Gastrocnemius medialis (tissue), 4 donors: ENCODE data around the gene CBX8. TPM values are rescaled to one million over a fixed set of nuclear protein-coding genes. Genes with fewer than 3 reads are reported as not detected.

Source experiments
- ATAC-seq, 2 donors: fragments of 150-250 bp; one replicate each; pipeline ENCODE4 v1.9.1; 2016
- DNase-seq, 2 donors: peaks; one replicate each; pipeline ENCODE4 v3.0.0-alpha.2; 2019
- H3K27ac ChIP-seq, 4 donors: fragments of 200-600 bp; sonication (generic); 1 replicate in 1 of 4; 2 replicates in 3 of 4; pipeline ENCODE4 v1.5.1; 2016 to 2018; ENCODE audit warnings: mild to moderate bottlenecking in 2 of 4, moderate library complexity in 1 of 4
- H3K27me3 ChIP-seq, 3 donors: fragments of 200-600 bp; sonication (generic) in 2 of 3; 1 replicate in 1 of 3; 2 replicates in 2 of 3; pipeline versions ENCODE4 v1.5.1 to v1.6.0; 2016 to 2019; ENCODE audit warnings: mild to moderate bottlenecking in 1 of 3, moderate library complexity in 1 of 3
- H3K36me3 ChIP-seq, 2 donors: fragments of 200-600 bp; sonication (generic) in 1 of 2; one replicate each; pipeline ENCODE4 v1.5.1; 2017 to 2018
- H3K4me1 ChIP-seq, 2 donors: fragments of 200-600 bp; sonication (generic) in 1 of 2; one replicate each; pipeline ENCODE4 v1.5.1; 2016 to 2017; ENCODE audit warnings: mild to moderate bottlenecking in 2 of 2
- H3K4me3 ChIP-seq, 4 donors: fragments of 200-600 bp; sonication (generic) in 3 of 4; 1 replicate in 1 of 4; 2 replicates in 3 of 4; pipeline ENCODE4 v1.5.1; 2016 to 2019; ENCODE audit warnings: mild to moderate bottlenecking in 2 of 4
- H3K9me3 ChIP-seq, 3 donors: fragments of 200-600 bp; sonication (generic) in 2 of 3; 1 replicate in 1 of 3; 2 replicates in 2 of 3; pipeline ENCODE4 v1.5.1; 2016 to 2019
- POLR2A ChIP-seq, 2 donors: fragments of 450-650 bp; IDR thresholded peaks; one replicate each; pipeline ENCODE4 v1.6.1; 2017; ENCODE audit warnings: antibody characterized with exemption in 2 of 2, mild to moderate bottlenecking in 2 of 2, moderate library complexity in 2 of 2
- in situ Hi-C, 4 donors: fragments of 200-750 bp; cut with MboI; loops; one replicate each; pipeline versions ENCODE4 v1.15.0 to v1.8.0; 2017; ENCODE audit warnings: low sequenced_read_pairs in 4 of 4
- intact Hi-C: fragments of 100-400 bp; cut with DNase I; formaldehyde crosslinking; loops from one replicate; pipeline ENCODE4 v1.15.1; 2023; ENCODE audit warnings: low total_unique reads
- total RNA-seq, 4 donors: library from RNA; depleted of rRNA; stranded (reverse); fragments of >200 nt; gene quantifications; one replicate each; pipeline versions ENCODE4 v1.1.0 to v1.2.3, GENCODE V29; 2016
- TF ChIP-seq, protein P1 (sequence below), 5 experiments: fragments of 450-650 bp in 3 of 5; fragments of 200-600 bp in 2 of 5; sonication (generic) in 2 of 5; IDR thresholded peaks in 4 of 5; conservative IDR thresholded peaks in 1 of 5; 1 replicate in 4 of 5; 2 replicates in 1 of 5; pipeline ENCODE4 v1.5.1; 2016 to 2019; ENCODE audit warnings: antibody characterized with exemption in 5 of 5, mild to moderate bottlenecking in 3 of 5, moderate library complexity in 3 of 5

Gene CBX8
- total RNA-seq, 4 donors from 2014 or later, result 0.18 to 0.94 (median 0.49) TPM; not detected in 1

DNA sequence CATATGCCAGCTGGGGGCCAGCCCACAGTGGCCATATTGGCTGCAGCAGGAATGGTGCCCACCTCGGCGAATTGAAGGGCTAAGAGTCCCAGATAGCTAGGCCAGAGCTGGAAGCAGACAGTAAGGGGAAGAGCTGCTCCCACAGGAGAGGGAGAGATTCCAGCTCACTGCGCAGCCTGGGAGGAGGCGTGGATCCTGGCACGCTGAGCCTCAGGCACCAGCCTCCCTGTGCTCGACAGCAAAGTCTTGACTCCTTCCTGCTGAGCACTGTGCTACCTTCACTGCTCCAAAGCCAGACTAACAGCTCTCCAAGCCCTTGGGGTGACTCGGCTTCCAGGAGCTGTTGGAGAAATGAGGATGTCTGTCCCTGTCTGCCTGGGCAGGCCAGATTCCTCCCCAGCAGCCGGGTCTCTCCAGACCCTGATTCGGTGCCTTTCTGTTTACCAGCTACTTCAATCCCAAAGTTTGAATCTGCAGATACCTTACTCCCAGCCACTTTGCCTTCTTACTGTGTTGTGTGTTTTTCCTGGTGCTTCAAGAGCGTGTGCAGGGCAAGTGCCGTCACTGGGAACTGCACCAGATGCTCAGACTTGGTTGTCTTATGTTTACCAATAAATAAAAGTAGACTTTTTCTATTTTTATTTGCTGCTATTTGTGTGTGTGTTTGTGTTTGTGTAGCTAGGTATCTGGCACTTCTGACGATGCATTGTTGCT lies 9.8 kb downstream of the CBX8 start:
- in situ Hi-C loops, result no loop called here
- DNase-seq, result no peak
- no peak overlapping the region for H3K4me3 ChIP-seq
- H3K27ac ChIP-seq, result no peak overlapping the region
- no peak for TF ChIP-seq POLR2A (IDR thresholded peaks at IDR 0.05)
- TF ChIP-seq, protein P1, sequence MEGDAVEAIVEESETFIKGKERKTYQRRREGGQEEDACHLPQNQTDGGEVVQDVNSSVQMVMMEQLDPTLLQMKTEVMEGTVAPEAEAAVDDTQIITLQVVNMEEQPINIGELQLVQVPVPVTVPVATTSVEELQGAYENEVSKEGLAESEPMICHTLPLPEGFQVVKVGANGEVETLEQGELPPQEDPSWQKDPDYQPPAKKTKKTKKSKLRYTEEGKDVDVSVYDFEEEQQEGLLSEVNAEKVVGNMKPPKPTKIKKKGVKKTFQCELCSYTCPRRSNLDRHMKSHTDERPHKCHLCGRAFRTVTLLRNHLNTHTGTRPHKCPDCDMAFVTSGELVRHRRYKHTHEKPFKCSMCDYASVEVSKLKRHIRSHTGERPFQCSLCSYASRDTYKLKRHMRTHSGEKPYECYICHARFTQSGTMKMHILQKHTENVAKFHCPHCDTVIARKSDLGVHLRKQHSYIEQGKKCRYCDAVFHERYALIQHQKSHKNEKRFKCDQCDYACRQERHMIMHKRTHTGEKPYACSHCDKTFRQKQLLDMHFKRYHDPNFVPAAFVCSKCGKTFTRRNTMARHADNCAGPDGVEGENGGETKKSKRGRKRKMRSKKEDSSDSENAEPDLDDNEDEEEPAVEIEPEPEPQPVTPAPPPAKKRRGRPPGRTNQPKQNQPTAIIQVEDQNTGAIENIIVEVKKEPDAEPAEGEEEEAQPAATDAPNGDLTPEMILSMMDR (IDR thresholded peaks at IDR 0.05 in 4 of 5, conservative IDR thresholded peaks at IDR 0.05 in 1 of 5), result no peak
- H3K4me1 ChIP-seq, result peaks cover 0 to 8% of the 10 kb centered on the region in 2 donors
- peaks cover 61 to 68% (median 67%) of the 10 kb centered on the region in 3 donors for H3K27me3 ChIP-seq
- intact Hi-C loops, result no loop called here
- H3K9me3 ChIP-seq, result no peaks in the 10 kb centered on the region
- no peaks in the 10 kb centered on the region for H3K36me3 ChIP-seq
- no peak for ATAC-seq

DNA sequence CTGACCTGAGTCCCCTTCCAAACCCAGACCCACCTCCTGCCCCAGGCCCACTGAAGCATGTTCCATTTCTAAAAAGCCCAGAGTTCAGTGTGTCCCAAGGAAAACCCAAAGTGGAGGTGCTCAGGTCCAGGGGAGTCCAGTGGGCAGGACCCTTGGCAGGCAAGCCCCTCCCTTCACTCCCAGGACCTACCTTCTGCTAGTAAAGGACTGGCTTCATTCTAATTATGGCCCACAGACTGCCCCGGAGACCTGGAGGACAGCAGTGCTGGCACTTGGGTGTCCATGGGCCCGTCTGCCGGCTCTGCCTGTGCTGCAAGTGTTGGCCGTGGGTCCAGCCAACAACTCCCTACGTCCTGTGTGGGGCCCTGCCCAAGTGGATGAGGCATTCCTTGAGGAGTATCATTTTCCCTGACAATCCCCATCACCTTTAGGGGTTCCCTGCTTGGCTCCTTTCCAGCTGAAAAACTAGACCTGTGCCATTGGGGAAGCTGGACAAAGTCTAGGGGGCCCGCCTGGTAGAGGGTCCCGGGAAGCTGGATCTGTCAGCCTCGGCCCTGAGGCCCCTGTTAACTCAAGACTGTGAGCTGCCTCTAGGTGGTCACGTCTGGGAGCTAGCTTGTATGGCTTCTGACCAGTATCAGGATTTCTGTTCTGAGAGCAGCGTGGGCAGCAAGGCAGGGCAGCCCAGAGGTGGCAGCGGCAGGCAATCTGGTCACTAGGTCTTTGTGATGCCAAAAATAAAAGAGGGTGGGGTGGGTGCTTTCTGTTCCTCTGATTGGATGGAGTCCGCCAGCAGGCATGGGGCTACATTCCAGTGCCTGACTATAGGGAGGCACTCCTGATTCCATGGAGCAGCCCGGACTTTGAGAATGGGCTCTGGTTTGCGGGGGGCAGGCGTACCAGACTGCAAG lies 10.7 kb downstream of the CBX8 start:
- Histone ChIP-seq H3K27me3 (peaks cover 58 to 67% (median 67%) of the 10 kb centered on the region in 3 donors), H3K9me3 (no peaks in the 10 kb centered on the region), H3K36me3 (no peaks in the 10 kb centered on the region), H3K4me3 (no peak overlapping the region), H3K27ac (no peak overlapping the region), H3K4me1 (peaks cover 0 to 7% of the 10 kb centered on the region in 2 donors)
- ATAC-seq (no peak), DNase-seq (no peak)
- in situ Hi-C loops (no loop called here), intact Hi-C loops (no loop called here)
- TF ChIP-seq, protein P1 (IDR thresholded peaks at IDR 0.05 in 4 of 5, conservative IDR thresholded peaks at IDR 0.05 in 1 of 5), result no peak
- TF ChIP-seq POLR2A (IDR thresholded peaks at IDR 0.05), result no peak

DNA sequence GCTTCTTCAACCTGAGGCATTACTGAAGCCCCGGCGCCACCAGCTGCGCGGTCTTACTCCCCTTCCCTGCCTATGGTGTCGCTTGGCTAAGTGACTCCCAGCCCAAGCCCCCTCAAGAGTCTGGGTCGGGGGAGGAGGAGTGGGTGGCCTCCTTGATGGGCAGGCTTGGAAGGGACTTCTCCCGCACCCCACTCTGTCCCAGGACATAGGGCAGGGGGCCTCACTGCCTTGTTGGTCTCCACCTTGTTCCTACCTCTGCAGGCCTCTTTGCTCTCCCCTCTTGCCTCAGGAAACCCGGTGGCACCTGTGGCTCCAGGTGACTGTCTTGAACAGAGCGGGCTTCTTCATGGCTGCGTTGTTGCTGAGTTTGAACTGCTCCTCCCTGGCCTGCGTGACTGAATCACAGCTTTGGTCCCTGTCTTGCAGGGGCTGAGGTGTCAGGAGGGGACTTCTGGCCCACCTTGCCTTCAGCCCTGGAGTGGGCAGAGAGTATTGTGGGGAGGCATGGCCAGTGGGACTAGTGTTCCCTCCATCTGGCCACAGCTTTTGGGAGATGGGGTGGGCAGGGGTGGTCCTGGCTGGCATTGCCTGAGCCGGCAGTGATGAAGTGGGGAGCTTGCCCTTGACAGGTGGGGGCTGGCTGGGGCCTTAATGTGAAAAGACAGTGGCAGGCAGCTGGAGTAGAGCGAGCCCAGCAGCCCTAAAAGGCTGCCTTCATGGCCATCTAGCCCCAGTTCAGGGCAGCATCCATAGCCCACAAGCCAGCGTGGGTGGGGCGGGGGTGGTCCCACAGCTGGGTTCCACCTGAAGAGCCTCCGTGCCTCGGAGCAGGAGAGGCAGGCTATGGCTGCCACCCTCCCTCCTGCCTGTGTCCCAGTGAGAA lies 11.6 kb downstream of the CBX8 start:
- H3K9me3 ChIP-seq, result no peaks in the 10 kb centered on the region
- no peak overlapping the region for H3K4me3 ChIP-seq
- in situ Hi-C loops, result no loop called here
- H3K27me3 ChIP-seq, result peaks cover 58 to 67% (median 63%) of the 10 kb centered on the region in 3 donors
- ATAC-seq, result no peak
- intact Hi-C loops, result no loop called here
- peaks cover 0 to 6% of the 10 kb centered on the region in 2 donors for H3K4me1 ChIP-seq
- no peak overlapping the region for H3K27ac ChIP-seq
- no peak for DNase-seq
- no peaks in the 10 kb centered on the region for H3K36me3 ChIP-seq
- TF ChIP-seq, protein P1 (IDR thresholded peaks at IDR 0.05 in 4 of 5, conservative IDR thresholded peaks at IDR 0.05 in 1 of 5), result no peak
- no peak for TF ChIP-seq POLR2A (IDR thresholded peaks at IDR 0.05)

DNA sequence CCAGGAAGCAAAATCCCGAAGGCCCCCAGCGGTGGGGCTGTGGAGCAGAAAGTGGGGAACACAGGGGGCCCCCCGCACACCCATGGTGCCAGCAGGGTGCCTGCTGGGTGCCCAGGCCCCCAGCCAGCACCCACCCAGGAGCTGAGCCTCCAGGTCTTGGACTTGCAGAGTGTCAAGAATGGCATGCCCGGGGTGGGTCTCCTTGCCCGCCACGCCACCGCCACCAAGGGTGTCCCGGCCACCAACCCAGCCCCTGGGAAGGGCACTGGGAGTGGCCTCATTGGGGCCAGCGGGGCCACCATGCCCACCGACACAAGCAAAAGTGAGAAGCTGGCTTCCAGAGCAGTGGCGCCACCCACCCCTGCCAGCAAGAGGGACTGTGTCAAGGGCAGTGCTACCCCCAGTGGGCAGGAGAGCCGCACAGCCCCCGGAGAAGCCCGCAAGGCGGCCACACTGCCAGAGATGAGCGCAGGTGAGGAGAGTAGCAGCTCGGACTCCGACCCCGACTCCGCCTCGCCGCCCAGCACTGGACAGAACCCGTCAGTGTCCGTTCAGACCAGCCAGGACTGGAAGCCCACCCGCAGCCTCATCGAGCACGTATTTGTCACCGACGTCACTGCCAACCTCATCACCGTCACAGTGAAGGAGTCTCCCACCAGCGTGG lies 12.4 kb downstream of the CBX8 start:
- intact Hi-C loops, result no loop called here

More for the DNA sequence above, 12.4 kb downstream of the CBX8 start:
- TF ChIP-seq, protein P1 (IDR thresholded peaks at IDR 0.05 in 4 of 5, conservative IDR thresholded peaks at IDR 0.05 in 1 of 5), result no peak
- no peak for TF ChIP-seq POLR2A (IDR thresholded peaks at IDR 0.05)
- H3K9me3 ChIP-seq, result no peaks in the 10 kb centered on the region
- no peak for ATAC-seq
- no peak overlapping the region for H3K4me3 ChIP-seq
- no peak for DNase-seq
- H3K27ac ChIP-seq, result no peak overlapping the region
- peaks cover 0 to under 1% of the 10 kb centered on the region in 2 donors for H3K4me1 ChIP-seq
- in situ Hi-C loops, result no loop called here
- peaks cover 58 to 67% (median 63%) of the 10 kb centered on the region in 3 donors for H3K27me3 ChIP-seq
- H3K36me3 ChIP-seq, result no peaks in the 10 kb centered on the region
